HG02610 (cell line): Measurements from ENCODE around the gene CHAF1B.

Experiments used
- ATAC-seq: cut with Tn5 transposase; IDR thresholded peaks from one replicate; pipeline ENCODE4 v1.9.1; 2021; ENCODE audit warnings: mild to moderate bottlenecking, moderate library complexity; ENCODE audit not compliant: unreplicated experiment

The CHAF1B gene

DNA sequence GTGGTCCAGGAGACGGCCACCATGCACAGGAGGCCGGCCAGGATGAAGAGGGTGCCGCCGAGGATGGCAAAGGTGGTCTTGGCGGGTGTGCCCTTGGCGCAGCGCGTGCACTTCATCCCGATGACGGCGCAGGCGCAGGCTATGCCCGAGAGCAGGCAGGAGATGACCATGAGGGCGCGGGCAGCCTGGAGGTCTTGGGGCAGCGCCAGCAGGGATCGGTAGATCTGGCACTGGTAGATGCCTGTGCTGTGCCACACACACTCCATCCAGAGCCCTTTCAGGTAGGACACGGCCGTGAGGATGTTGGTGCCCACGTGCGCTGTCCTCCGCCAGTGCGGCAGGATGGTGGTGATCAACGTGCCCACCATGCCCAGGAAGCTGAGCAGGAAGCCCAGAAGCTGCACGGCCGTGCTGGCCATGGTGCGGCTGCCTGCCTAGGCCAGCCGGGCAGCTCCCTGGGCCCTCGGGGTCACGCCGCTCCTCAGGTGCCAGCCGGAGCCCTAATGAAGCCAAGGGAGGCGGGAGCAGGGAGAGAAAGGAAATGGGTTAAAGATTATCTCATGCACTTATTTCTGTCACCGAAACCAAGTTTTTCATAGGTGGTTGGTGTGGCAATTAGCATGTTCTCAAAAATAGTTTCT lies 76.2 kb downstream of the CHAF1B start:
- no peak for ATAC-seq

GRCh38 chr21:36461918-36462486 lies 76.8 kb downstream of the CHAF1B start:
- ATAC-seq = no peak

DNA sequence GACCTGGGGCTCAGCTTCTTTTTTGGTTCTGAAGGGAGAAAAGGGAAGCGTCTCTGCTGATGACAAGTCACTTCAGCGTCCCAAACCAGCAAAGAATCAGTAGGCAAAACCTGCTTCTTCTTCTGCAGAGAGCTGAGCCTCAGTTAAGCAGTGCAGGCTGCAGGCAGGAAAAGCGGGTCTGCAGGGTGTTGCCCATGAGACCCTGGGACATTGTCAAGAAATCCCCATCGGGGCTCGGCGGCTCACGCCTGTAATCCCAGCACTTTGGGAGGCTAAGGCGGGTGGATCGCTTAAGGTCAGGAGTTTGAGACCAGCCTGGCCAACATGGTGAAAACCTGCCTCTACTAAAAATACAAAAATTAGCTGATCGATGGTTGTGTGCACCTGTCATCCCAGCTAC lies 78.0 kb downstream of the CHAF1B start:
- no peak for ATAC-seq

GRCh38 chr21:36463991-36464390 lies 78.8 kb downstream of the CHAF1B start:
- no peak for ATAC-seq

DNA sequence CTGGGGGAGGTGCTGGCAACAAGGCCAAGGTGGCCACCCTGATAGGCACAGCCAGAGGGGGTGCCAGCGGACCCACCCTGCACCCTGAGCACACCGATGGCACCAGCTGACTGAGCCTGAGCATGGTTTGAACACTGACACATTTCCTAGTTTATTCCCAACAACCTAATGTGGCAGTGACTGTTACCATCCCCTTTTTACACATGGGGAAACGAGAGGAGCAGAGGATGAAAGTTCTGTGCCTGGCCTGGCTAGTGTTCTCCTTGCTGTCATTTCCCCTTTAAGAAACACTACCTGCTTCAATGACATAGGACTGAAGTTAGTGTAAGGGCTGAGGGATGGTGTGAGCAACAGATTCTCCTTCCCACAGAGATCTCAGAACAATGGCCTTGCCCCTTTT lies 79.4 kb downstream of the CHAF1B start:
- ATAC-seq = no peak

GRCh38 chr21:36465478-36465877 lies 80.3 kb downstream of the CHAF1B start:
- no peak for ATAC-seq

- ATAC-seq = no peak
Measured at GRCh38 chr21:36466061-36466511, 80.9 kb downstream of the CHAF1B start.
